CD4-positive, alpha-beta T cell (primary cell): ENCODE data around the gene ACD. TPM values are rescaled to one million over a fixed set of nuclear protein-coding genes. Genes with fewer than 3 reads are reported as not detected.

Source experiments
- ATAC-seq: fragments of 200-7000 bp; cut with Tn5 transposase; one replicate; pipeline ENCODE4 v1.10.0; 2022; ENCODE audit warnings: mild to moderate bottlenecking; ENCODE audit not compliant: poor library complexity
- CTCF ChIA-PET: fragments of 350-600 bp; sonication (Branson Sonifier 250); formaldehyde crosslinking; loops from one replicate; lab custom pipeline; 2021; ENCODE audit warnings: antibody characterized with exemption, inconsistent platforms; lab: Charles Lee
- POLR2A ChIA-PET: fragments of 350-600 bp; sonication (Branson Sonifier 250); formaldehyde crosslinking; loops from one replicate; lab custom pipeline; 2021; ENCODE audit warnings: antibody characterized with exemption, inconsistent platforms; lab: Charles Lee
- DNase-seq, 14 experiments: peaks; one replicate each; pipeline ENCODE4 v3.0.0-alpha.2; 2013 to 2020; ENCODE audit warnings: mixed read lengths in 2 of 14
- H3K27ac ChIP-seq, 2 donors: one replicate each; pipeline versions ENCODE4 v1.5.1 to v1.7.0; 2013; ENCODE audit warnings: low read length in 2 of 2, low read depth in 1 of 2, mild to moderate bottlenecking in 1 of 2
- H3K27me3 ChIP-seq, 2 experiments: 1 replicate in 1 of 2; 2 replicates in 1 of 2; pipeline versions ENCODE4 v1.6.1 to v1.7.0; 2013; ENCODE audit warnings: low read length in 2 of 2, control low read depth in 1 of 2, mild to moderate bottlenecking in 1 of 2, moderate library complexity in 1 of 2; ENCODE audit not compliant: insufficient read depth in 2 of 2, control insufficient read depth in 1 of 2
- H3K36me3 ChIP-seq: one replicate; pipeline ENCODE4 v1.6.1; 2013; ENCODE audit warnings: low read length, control low read depth; ENCODE audit not compliant: insufficient read depth
- H3K4me1 ChIP-seq: one replicate; pipeline ENCODE4 v1.6.1; 2013; ENCODE audit warnings: low read length, control low read depth; ENCODE audit not compliant: insufficient read depth
- H3K4me3 ChIP-seq: one replicate; pipeline ENCODE4 v1.5.1; 2013; ENCODE audit warnings: mild to moderate bottlenecking, low read length, moderate library complexity
- H3K9me3 ChIP-seq, 2 experiments: 1 replicate in 1 of 2; 2 replicates in 1 of 2; pipeline versions ENCODE4 v1.6.1 to v1.7.0; 2013; ENCODE audit warnings: low read length in 2 of 2, mild to moderate bottlenecking in 2 of 2, control low read depth in 1 of 2, moderate library complexity in 1 of 2; ENCODE audit not compliant: control insufficient read depth in 1 of 2, insufficient read depth in 1 of 2
- H3K27ac Mint-ChIP-seq: one replicate; pipeline ENCODE4 v1.8.0; 2020; ENCODE audit warnings: mixed read lengths
- H3K27me3 Mint-ChIP-seq: one replicate; pipeline ENCODE4 v1.8.0; 2021; ENCODE audit warnings: mixed read lengths
- H3K36me3 Mint-ChIP-seq: one replicate; pipeline ENCODE4 v1.8.0; 2021; ENCODE audit warnings: low read depth, mixed read lengths
- H3K4me1 Mint-ChIP-seq: one replicate; pipeline ENCODE4 v1.8.0; 2021; ENCODE audit warnings: low read depth, mixed read lengths
- H3K4me3 Mint-ChIP-seq: one replicate; pipeline ENCODE4 v1.8.0; 2020; ENCODE audit warnings: mild to moderate bottlenecking, mixed read lengths
- H3K9me3 Mint-ChIP-seq: one replicate; pipeline ENCODE4 v1.8.0; 2020; ENCODE audit warnings: mixed read lengths
- CTCF ChIP-seq: fragments of 200-600 bp; IDR thresholded peaks from one replicate; pipeline ENCODE4 v1.8.0; 2022; ENCODE audit warnings: antibody characterized with exemption, mild to moderate bottlenecking
- intact Hi-C, 2 experiments: fragments of 100-400 bp; cut with DNase I in 1 of 2; cut with micrococcal nuclease in 1 of 2; formaldehyde crosslinking; loops; one replicate each; pipeline versions ENCODE4 v1.15.1 to v1.9.0; 2023 to 2025; cut with DNase I, micrococcal nuclease
- total RNA-seq, 174 experiments: library from RNA in 2 of 174; stranded (reverse) in 2 of 174; gene quantifications; one replicate each; pipeline ENCODE4 v1.2.3 and lab custom pipeline; 2021 to 2026

ACD gene
- total RNA-seq, 2 experiments from 2014 or later: 21.6 to 26.0 TPM

GRCh38 chr16:67613808-67614207, 46.3 kb downstream of the ACD start:
- Mint-ChIP-seq H3K4me3 (no peak overlapping the region), H3K9me3 (no peaks in the 10 kb centered on the region), H3K27me3 (no peaks in the 10 kb centered on the region), H3K4me1 (no peaks in the 10 kb centered on the region), H3K27ac (no peak overlapping the region), H3K36me3 (peaks cover 78% of the 10 kb centered on the region)
- Histone ChIP-seq H3K4me3 (no peak overlapping the region), H3K36me3 (peaks cover 65% of the 10 kb centered on the region), H3K27me3 (no peaks in the 10 kb centered on the region), H3K4me1 (no peaks in the 10 kb centered on the region), H3K27ac (no peak overlapping the region), H3K9me3 (no peaks in the 10 kb centered on the region)
- DNase-seq: peak in 3 of 14 experiments; percentile 13 to 30 (median 16)
- no peak for ATAC-seq
- intact Hi-C loops: no loop called here
- TF ChIP-seq CTCF: no peak
- ChIA-PET POLR2A (interaction anchor here (1.3 to 1.6 kb wide), 2 partner anchors 49 to 51 kb away, joined by 3 to 6 read pairs; partner anchors contain the start of gene CTCF), CTCF (interaction anchor here (0.9 to 2.5 kb wide), 3 partner anchors 67 to 133 kb away, joined by 3 to 10 read pairs (median 3); partner anchors contain the start of gene ATP6V0D1)

GRCh38 chr16:67608364-67608763, 51.7 kb downstream of the ACD start:
- Histone ChIP-seq H3K4me1 (no peaks in the 10 kb centered on the region), H3K27me3 (no peaks in the 10 kb centered on the region), H3K36me3 (peaks cover 35% of the 10 kb centered on the region), H3K4me3 (no peak overlapping the region), H3K27ac (no peak overlapping the region), H3K9me3 (no peaks in the 10 kb centered on the region)
- Mint-ChIP-seq H3K4me1 (peaks cover 15% of the 10 kb centered on the region), H3K27ac (no peak overlapping the region), H3K36me3 (peaks cover 41% of the 10 kb centered on the region), H3K27me3 (no peaks in the 10 kb centered on the region), H3K4me3 (no peak overlapping the region), H3K9me3 (no peaks in the 10 kb centered on the region)
- ChIA-PET POLR2A (no interaction called here), CTCF (no interaction called here)
- no peak for DNase-seq
- intact Hi-C loops: no loop called here
- TF ChIP-seq CTCF: no peak
- no peak for ATAC-seq

Other genes starting within 250 kb of the ACD start
- gene ZDHHC1, start 243.8 kb downstream of the ACD start, total RNA-seq: under 1 TPM in 1 of 2 experiments, not detected in 1; 0.22 TPM
- gene HSD11B2, start 229.1 kb downstream of the ACD start, total RNA-seq: not detected
- 10 to 100 TPM; 39.4 to 41.7 TPM for gene ATP6V0D1, start 179.1 kb downstream of the ACD start, total RNA-seq
- gene AGRP, start 176.7 kb downstream of the ACD start, total RNA-seq: not detected
- 10 to 100 TPM; 21.3 to 25.4 TPM for gene RIPOR1, start 131.4 kb downstream of the ACD start, total RNA-seq
- 10 to 100 TPM; 43.8 to 46.4 TPM for gene CTCF, start 97.7 kb downstream of the ACD start, total RNA-seq
- 100 to 1,000 TPM; 147 to 148 TPM for gene CARMIL2, start 15.1 kb downstream of the ACD start, total RNA-seq
- 1 to 10 TPM; 4.5 to 4.7 TPM for gene PARD6A, start 700 bp upstream of the ACD start, total RNA-seq
- gene ENKD1, start 6.5 kb upstream of the ACD start, total RNA-seq: 1 to 10 TPM; 2.0 to 3.5 TPM
- 1 to 10 TPM; 2.0 to 2.4 TPM for gene C16orf86, start 6.6 kb upstream of the ACD start, total RNA-seq
- gene GFOD2, start 59.1 kb upstream of the ACD start, total RNA-seq: 1 to 10 TPM; 2.8 to 3.7 TPM
- gene RANBP10, start 146.3 kb upstream of the ACD start, total RNA-seq: 10 to 100 TPM; 12.0 to 13.6 TPM
- under 1 TPM; 0.52 to 0.61 TPM for gene TSNAXIP1, start 146.6 kb upstream of the ACD start, total RNA-seq
- 10 to 100 TPM; 31.2 to 32.1 TPM for gene THAP11, start 182.1 kb upstream of the ACD start, total RNA-seq
- 10 to 100 TPM; 24.0 to 25.7 TPM for gene NUTF2, start 186.7 kb upstream of the ACD start, total RNA-seq
- 10 to 100 TPM; 77.5 to 84.1 TPM for gene CENPT, start 187.4 kb upstream of the ACD start, total RNA-seq
- gene EDC4, start 212.8 kb upstream of the ACD start, total RNA-seq: 100 to 1,000 TPM; 134 to 145 TPM
- gene NRN1L, start 224.6 kb upstream of the ACD start, total RNA-seq: 1 to 10 TPM; 2.9 to 4.4 TPM
- 10 to 100 TPM; 11.4 to 13.3 TPM for gene PSKH1, start 233.0 kb upstream of the ACD start, total RNA-seq